IMR-90 (cell line): ENCODE results near the gene KIAA0040. TPM values are rescaled to one million over a fixed set of nuclear protein-coding genes. Genes with fewer than 3 reads are reported as not detected.

ENCODE experiments used
- ATAC-seq: fragments of 200-7000 bp; cut with Tn5 transposase; 2 replicates; pipeline ENCODE4 v1.9.1; 2020; ENCODE audit warnings: low read depth, mild to moderate bottlenecking, moderate library complexity
- BruUV-seq: library from RNA; stranded (reverse); fragments of 400-500 nt; replicated peaks from 2 replicates; lab custom pipeline; 2021; lab: Mats Ljungman, UMichigan
- CTCF ChIA-PET: fragments of 300-600 bp; formaldehyde crosslinking; extraction: SDS; loops from one replicate; lab custom pipeline; 2021; ENCODE audit warnings: antibody characterized with exemption; lab: Yijun Ruan, JAX
- POLR2A ChIA-PET: fragments of 300-600 bp; sonication (Branson Sonifier 250); formaldehyde crosslinking; loops from one replicate; lab custom pipeline; 2022; ENCODE audit warnings: antibody characterized with exemption; ENCODE audit not compliant: unreplicated experiment; lab: Charles Lee
- DNase-seq: peaks from one replicate; pipeline ENCODE4 v3.0.0; 2013
- H2AFZ ChIP-seq: replicated peaks from 2 replicates; pipeline ENCODE3; 2013; ENCODE audit warnings: low read length, mild to moderate bottlenecking; ENCODE audit not compliant: poor library complexity
- H2AK5ac ChIP-seq: 2 replicates; pipeline ENCODE4 v1.6.1; 2013; ENCODE audit warnings: low read depth, low read length, inconsistent platforms
- H2AK9ac ChIP-seq: replicated peaks from 2 replicates; pipeline ENCODE3; 2013; ENCODE audit warnings: mild to moderate bottlenecking, low read depth, low read length, moderate library complexity; ENCODE audit not compliant: poor library complexity
- H2BK120ac ChIP-seq: 2 replicates; pipeline ENCODE4 v1.6.1; 2013; ENCODE audit warnings: low read depth, low read length, inconsistent platforms
- H2BK15ac ChIP-seq: 3 replicates; pipeline ENCODE4 v1.6.1; 2013; ENCODE audit warnings: low read depth, low read length, inconsistent platforms
- H2BK20ac ChIP-seq: 2 replicates; pipeline ENCODE4 v1.6.1; 2013; ENCODE audit warnings: low read depth, mild to moderate bottlenecking, inconsistent platforms, low read length, moderate library complexity
- H2BK5ac ChIP-seq: 2 replicates; pipeline ENCODE4 v1.6.1; 2013; ENCODE audit warnings: mild to moderate bottlenecking, low read depth, low read length, inconsistent platforms; ENCODE audit not compliant: poor library complexity, severe bottlenecking
- H3K14ac ChIP-seq: replicated peaks from 2 replicates; pipeline ENCODE4 v1.6.1; 2013; ENCODE audit warnings: low read depth, low read length, inconsistent platforms
- H3K18ac ChIP-seq: 2 replicates; pipeline ENCODE4 v1.6.1; 2013; ENCODE audit warnings: low read depth, low read length, control low read depth
- H3K23ac ChIP-seq: 2 replicates; pipeline ENCODE4 v1.6.1; 2013; ENCODE audit warnings: low read depth, low read length, inconsistent platforms
- H3K27ac ChIP-seq: 2 replicates; pipeline ENCODE4 v1.5.1; 2013; ENCODE audit warnings: mild to moderate bottlenecking, control low read depth, low read length; ENCODE audit not compliant: insufficient read depth
- H3K27me3 ChIP-seq: 2 replicates; pipeline ENCODE4 v1.6.1; 2013; ENCODE audit warnings: low read length; ENCODE audit not compliant: control insufficient read depth, insufficient read depth
- H3K36me3 ChIP-seq: 2 replicates; pipeline ENCODE4 v1.6.1; 2013; ENCODE audit warnings: low read length, mixed read lengths; ENCODE audit not compliant: control insufficient read depth, insufficient read depth
- H3K4ac ChIP-seq: 2 replicates; pipeline ENCODE4 v1.6.1; 2013; ENCODE audit warnings: low read depth, low read length, inconsistent platforms
- H3K4me1 ChIP-seq: 2 replicates; pipeline ENCODE4 v1.6.1; 2013; ENCODE audit warnings: low read length, mixed read lengths; ENCODE audit not compliant: control insufficient read depth, insufficient read depth
- H3K4me2 ChIP-seq: 2 replicates; pipeline ENCODE4 v1.6.1; 2013; ENCODE audit warnings: low read depth, mild to moderate bottlenecking, control low read depth, low read length, moderate library complexity
- H3K4me3 ChIP-seq: 2 replicates; pipeline ENCODE4 v1.5.1; 2013; ENCODE audit warnings: low read depth, mild to moderate bottlenecking, control low read depth, low read length, moderate library complexity; ENCODE audit not compliant: insufficient read depth
- H3K56ac ChIP-seq: 2 replicates; pipeline ENCODE4 v1.6.1; 2013; ENCODE audit warnings: low read length, inconsistent platforms; ENCODE audit not compliant: insufficient read depth; ENCODE audit errors: extremely low read depth
- H3K79me1 ChIP-seq, 2 experiments: 2 replicates each; pipeline ENCODE4 v1.6.1; 2013; ENCODE audit warnings: low read length in 2 of 2, inconsistent platforms in 1 of 2, low read depth in 1 of 2
- H3K9ac ChIP-seq: 2 replicates; pipeline ENCODE4 v1.6.1; 2013; ENCODE audit warnings: low read depth, low read length, control low read depth
- H3K9me1 ChIP-seq: 2 replicates; pipeline ENCODE4 v1.6.1; 2013; ENCODE audit warnings: low read length, inconsistent platforms; ENCODE audit not compliant: insufficient read depth
- H3K9me3 ChIP-seq: 2 replicates; pipeline ENCODE4 v1.6.1; 2013; ENCODE audit warnings: low read length; ENCODE audit not compliant: control insufficient read depth, insufficient read depth
- H4K20me1 ChIP-seq: 2 replicates; pipeline ENCODE4 v1.6.1; 2013; ENCODE audit warnings: low read length, inconsistent platforms; ENCODE audit not compliant: insufficient read depth
- H4K5ac ChIP-seq: 2 replicates; pipeline ENCODE4 v1.6.1; 2013; ENCODE audit warnings: mild to moderate bottlenecking, low read depth, low read length, control low read depth
- H4K8ac ChIP-seq, 2 experiments: 2 replicates each; pipeline ENCODE4 v1.6.1; 2013; ENCODE audit warnings: low read depth in 2 of 2, low read length in 2 of 2, control low read depth in 1 of 2, inconsistent platforms in 1 of 2
- H4K91ac ChIP-seq: 2 replicates; pipeline ENCODE4 v1.6.1; 2013; ENCODE audit warnings: low read depth, low read length, inconsistent platforms; ENCODE audit not compliant: insufficient read depth
- BHLHE40 ChIP-seq: fragments of 150-350 bp; IDR thresholded peaks from 2 replicates; pipeline ENCODE4 v1.6.1; 2016; ENCODE audit warnings: mild to moderate bottlenecking, low read depth, low read length
- CEBPB ChIP-seq: IDR thresholded peaks from 2 replicates; pipeline ENCODE4 v1.6.1; 2012; ENCODE audit warnings: low read depth, low read length, improper control_type of control experiment
- CHD1 ChIP-seq: IDR thresholded peaks from 2 replicates; pipeline ENCODE4 v1.6.1; 2012; ENCODE audit warnings: low read depth, low read length, improper control_type of control experiment
- FOS ChIP-seq: fragments of 150-350 bp; IDR thresholded peaks from 2 replicates; pipeline ENCODE4 v1.6.1; 2016; ENCODE audit warnings: low read depth, low read length
- MAFK ChIP-seq: IDR thresholded peaks from 2 replicates; pipeline ENCODE4 v1.6.1; 2012; ENCODE audit warnings: low read depth, low read length, improper control_type of control experiment
- MAZ ChIP-seq: IDR thresholded peaks from 2 replicates; pipeline ENCODE4 v1.6.1; 2012; ENCODE audit warnings: low read depth, mild to moderate bottlenecking, low read length, improper control_type of control experiment, moderate library complexity, borderline replicate concordance
- MXI1 ChIP-seq: IDR thresholded peaks from 2 replicates; pipeline ENCODE4 v1.6.1; 2012; ENCODE audit warnings: low read depth, mild to moderate bottlenecking, low read length, moderate library complexity, borderline replicate concordance
- NFE2L2 ChIP-seq: fragments of 150-350 bp; IDR thresholded peaks from 2 replicates; pipeline ENCODE4 v1.6.1; 2016; ENCODE audit warnings: low read depth, mild to moderate bottlenecking, low read length
- POLR2A ChIP-seq: IDR thresholded peaks from 2 replicates; pipeline ENCODE4 v1.6.1; 2012; ENCODE audit warnings: mild to moderate bottlenecking, low read depth, low read length
- RAD21 ChIP-seq: IDR thresholded peaks from 2 replicates; pipeline ENCODE4 v1.6.1; 2012; ENCODE audit warnings: low read length, improper control_type of control experiment
- RCOR1 ChIP-seq: IDR thresholded peaks from 2 replicates; pipeline ENCODE4 v1.6.1; 2012; ENCODE audit warnings: mild to moderate bottlenecking, low read length, improper control_type of control experiment; ENCODE audit not compliant: insufficient replicate concordance
- RFX5 ChIP-seq: IDR thresholded peaks from 2 replicates; pipeline ENCODE4 v1.8.0; 2012; ENCODE audit warnings: low read depth, mild to moderate bottlenecking, low read length, moderate library complexity
- SMC3 ChIP-seq: fragments of 150-350 bp; IDR thresholded peaks from 2 replicates; pipeline ENCODE4 v1.6.1; 2016; ENCODE audit warnings: low read depth, mild to moderate bottlenecking, antibody characterized with exemption, low read length, moderate library complexity
- WGBS, 2 experiments: methylation state at CpG; one replicate each; pipeline versions ENCODE4 v1.1.5 to v1.1.7; 2013; ENCODE audit warnings: missing lambda C conversion rate in 2 of 2; ENCODE audit not compliant: insufficient read length in 1 of 2; ENCODE audit errors: extremely low coverage in 2 of 2; 5-methylcytosine and 5-hydroxymethylcytosine counted together
- dilution Hi-C: fragments of 300-500 bp; cut with HindIII; formaldehyde crosslinking; loops from one replicate; pipeline ENCODE4 v1.14.3; 2018; ENCODE audit warnings: low sequenced_read_pairs; ENCODE audit not compliant: unreplicated experiment
- in situ Hi-C: fragments of 300-500 bp; cut with MboI; formaldehyde crosslinking; loops from 3 replicates; pipeline ENCODE4 v1.14.3; 2019; ENCODE audit warnings: low sequenced_read_pairs, inconsistent platforms, mixed read lengths
- intact Hi-C: fragments of 100-400 bp; cut with micrococcal nuclease; formaldehyde crosslinking; loops from 2 replicates; pipeline ENCODE4 v1.10.0; 2022
- polyA plus RNA-seq, 3 experiments: library from polyadenylated mRNA; depleted of rRNA; stranded (reverse); fragments of >200 nt; gene quantifications; 2 replicates each; pipeline ENCODE4 v1.2.3, GENCODE V29; 2012; ENCODE audit warnings: low replicate concordance in 1 of 3
- total RNA-seq: library from RNA; depleted of rRNA; stranded (reverse); fragments of >200 nt; gene quantifications from 2 replicates; pipeline ENCODE4 v1.2.3, GENCODE V29; 2012
- TF ChIP-seq, protein P1 (sequence below): fragments of 150-350 bp; IDR thresholded peaks from 2 replicates; pipeline ENCODE4 v1.6.1; 2017; ENCODE audit warnings: mild to moderate bottlenecking, antibody characterized with exemption, low read length, low read depth
- TF ChIP-seq, protein P2 (sequence below): conservative IDR thresholded peaks from 2 replicates; pipeline ENCODE4 v1.5.1; 2012; ENCODE audit warnings: mild to moderate bottlenecking, low read depth, low read length, improper control_type of control experiment
- TF ChIP-seq, protein P3 (sequence below): fragments of 150-350 bp; IDR thresholded peaks from 2 replicates; pipeline ENCODE4 v1.6.1; 2016; ENCODE audit warnings: low read depth, mild to moderate bottlenecking, low read length, moderate library complexity, borderline replicate concordance

KIAA0040 gene
- total and polyA plus RNA-seq, 2 of the 4 experiments (the other 2 are of a cell fraction): 0.05 to 0.18 TPM

DNA sequence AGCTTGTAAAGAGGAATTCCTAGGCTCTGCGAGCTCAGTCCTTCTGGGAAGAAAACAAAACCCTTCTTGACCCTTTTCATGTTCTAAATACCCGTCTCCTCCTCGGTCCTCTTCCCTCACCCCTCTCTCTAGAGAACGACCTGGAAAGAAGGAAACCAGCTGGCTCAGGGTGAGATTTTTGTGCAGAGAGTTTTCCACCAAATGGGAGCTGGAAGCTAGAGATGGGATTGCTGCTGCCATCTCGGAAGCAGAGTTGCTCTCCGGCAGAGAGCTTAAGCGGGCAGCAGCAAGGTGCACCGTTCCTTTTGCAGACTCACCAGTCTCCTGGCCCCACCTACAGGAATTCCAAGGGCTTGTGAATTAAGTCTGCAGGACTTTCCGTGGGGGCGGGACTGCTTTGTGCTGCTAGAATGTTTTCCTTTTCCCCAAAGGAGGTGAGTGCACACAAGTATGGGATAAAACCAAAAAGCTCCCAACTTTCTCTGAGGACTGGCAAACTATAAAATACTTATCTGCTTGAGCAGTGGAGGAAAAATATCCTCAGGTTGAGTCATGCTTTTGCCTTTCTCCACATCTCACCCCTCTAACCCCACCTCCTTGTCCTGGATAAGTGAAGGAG lies 29.1 kb upstream of the KIAA0040 start:
- ATAC-seq: no peak
- Histone ChIP-seq H4K20me1 (no peaks in the 10 kb centered on the region), H2AK9ac (no peak overlapping the region), H2AFZ (no peak overlapping the region), H3K56ac (no peak overlapping the region), H4K8ac (no peak overlapping the region), H3K36me3 (no peaks in the 10 kb centered on the region), H3K4me1 (no peaks in the 10 kb centered on the region), H2AK5ac (no peak overlapping the region), H4K5ac (no peak overlapping the region), H2BK120ac (no peak overlapping the region), H4K91ac (no peak overlapping the region), H3K9me1 (no peaks in the 10 kb centered on the region), H3K18ac (no peak overlapping the region), H3K4ac (no peak overlapping the region), H3K9me3 (no peaks in the 10 kb centered on the region; the same call in 1 of the 2 replicates), H2BK15ac (no peak overlapping the region), H3K4me2 (no peak overlapping the region), H3K27ac (no peak overlapping the region), H3K79me1 (no peaks in the 10 kb centered on the region), H3K14ac (no peak overlapping the region), H3K27me3 (no peaks in the 10 kb centered on the region), H2BK20ac (no peak overlapping the region), H3K9ac (no peak overlapping the region), H3K23ac (no peak overlapping the region), H2BK5ac (no peak overlapping the region), H3K4me3 (no peak overlapping the region)
- intact Hi-C loops: no loop called here
- no CpG with 5 or more reads among the region's 10 CpGs for WGBS, 2 experiments
- no peak for TF ChIP-seq RFX5
- TF ChIP-seq MXI1: no peak
- TF ChIP-seq FOS: no peak
- no peak for TF ChIP-seq RAD21
- no peak for TF ChIP-seq MAZ
- no peak for TF ChIP-seq SMC3
- TF ChIP-seq, protein P1, sequence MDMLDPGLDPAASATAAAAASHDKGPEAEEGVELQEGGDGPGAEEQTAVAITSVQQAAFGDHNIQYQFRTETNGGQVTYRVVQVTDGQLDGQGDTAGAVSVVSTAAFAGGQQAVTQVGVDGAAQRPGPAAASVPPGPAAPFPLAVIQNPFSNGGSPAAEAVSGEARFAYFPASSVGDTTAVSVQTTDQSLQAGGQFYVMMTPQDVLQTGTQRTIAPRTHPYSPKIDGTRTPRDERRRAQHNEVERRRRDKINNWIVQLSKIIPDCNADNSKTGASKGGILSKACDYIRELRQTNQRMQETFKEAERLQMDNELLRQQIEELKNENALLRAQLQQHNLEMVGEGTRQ: no peak
- no peak for TF ChIP-seq POLR2A
- TF ChIP-seq RCOR1: no peak
- TF ChIP-seq, protein P2, sequence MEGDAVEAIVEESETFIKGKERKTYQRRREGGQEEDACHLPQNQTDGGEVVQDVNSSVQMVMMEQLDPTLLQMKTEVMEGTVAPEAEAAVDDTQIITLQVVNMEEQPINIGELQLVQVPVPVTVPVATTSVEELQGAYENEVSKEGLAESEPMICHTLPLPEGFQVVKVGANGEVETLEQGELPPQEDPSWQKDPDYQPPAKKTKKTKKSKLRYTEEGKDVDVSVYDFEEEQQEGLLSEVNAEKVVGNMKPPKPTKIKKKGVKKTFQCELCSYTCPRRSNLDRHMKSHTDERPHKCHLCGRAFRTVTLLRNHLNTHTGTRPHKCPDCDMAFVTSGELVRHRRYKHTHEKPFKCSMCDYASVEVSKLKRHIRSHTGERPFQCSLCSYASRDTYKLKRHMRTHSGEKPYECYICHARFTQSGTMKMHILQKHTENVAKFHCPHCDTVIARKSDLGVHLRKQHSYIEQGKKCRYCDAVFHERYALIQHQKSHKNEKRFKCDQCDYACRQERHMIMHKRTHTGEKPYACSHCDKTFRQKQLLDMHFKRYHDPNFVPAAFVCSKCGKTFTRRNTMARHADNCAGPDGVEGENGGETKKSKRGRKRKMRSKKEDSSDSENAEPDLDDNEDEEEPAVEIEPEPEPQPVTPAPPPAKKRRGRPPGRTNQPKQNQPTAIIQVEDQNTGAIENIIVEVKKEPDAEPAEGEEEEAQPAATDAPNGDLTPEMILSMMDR: no peak
- TF ChIP-seq MAFK: no peak
- TF ChIP-seq, protein P3, sequence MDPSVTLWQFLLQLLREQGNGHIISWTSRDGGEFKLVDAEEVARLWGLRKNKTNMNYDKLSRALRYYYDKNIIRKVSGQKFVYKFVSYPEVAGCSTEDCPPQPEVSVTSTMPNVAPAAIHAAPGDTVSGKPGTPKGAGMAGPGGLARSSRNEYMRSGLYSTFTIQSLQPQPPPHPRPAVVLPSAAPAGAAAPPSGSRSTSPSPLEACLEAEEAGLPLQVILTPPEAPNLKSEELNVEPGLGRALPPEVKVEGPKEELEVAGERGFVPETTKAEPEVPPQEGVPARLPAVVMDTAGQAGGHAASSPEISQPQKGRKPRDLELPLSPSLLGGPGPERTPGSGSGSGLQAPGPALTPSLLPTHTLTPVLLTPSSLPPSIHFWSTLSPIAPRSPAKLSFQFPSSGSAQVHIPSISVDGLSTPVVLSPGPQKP: no peak
- no peak for TF ChIP-seq BHLHE40
- TF ChIP-seq NFE2L2: no peak
- TF ChIP-seq CHD1: no peak
- TF ChIP-seq CEBPB: no peak
- ChIA-PET CTCF (no interaction called here), POLR2A (no interaction called here)
- BruUV-seq: no TSS peak
- no peak for DNase-seq
- dilution Hi-C loops: no loop called here
- in situ Hi-C loops: no loop called here
